CD4-positive, alpha-beta T cell (primary cell): ENCODE results near the gene PTGIR. TPM values are rescaled to one million over a fixed set of nuclear protein-coding genes. Genes with fewer than 3 reads are reported as not detected.

ENCODE experiments used
- ATAC-seq: fragments of 200-7000 bp; cut with Tn5 transposase; one replicate; pipeline ENCODE4 v1.10.0; 2022; ENCODE audit warnings: mild to moderate bottlenecking; ENCODE audit not compliant: poor library complexity
- CTCF ChIA-PET: fragments of 350-600 bp; sonication (Branson Sonifier 250); formaldehyde crosslinking; loops from one replicate; lab custom pipeline; 2021; ENCODE audit warnings: antibody characterized with exemption, inconsistent platforms; lab: Charles Lee
- POLR2A ChIA-PET: fragments of 350-600 bp; sonication (Branson Sonifier 250); formaldehyde crosslinking; loops from one replicate; lab custom pipeline; 2021; ENCODE audit warnings: antibody characterized with exemption, inconsistent platforms; lab: Charles Lee
- DNase-seq, 14 experiments: peaks; one replicate each; pipeline ENCODE4 v3.0.0-alpha.2; 2013 to 2020; ENCODE audit warnings: mixed read lengths in 2 of 14
- H3K27ac ChIP-seq, 2 donors: one replicate each; pipeline versions ENCODE4 v1.5.1 to v1.7.0; 2013; ENCODE audit warnings: low read length in 2 of 2, low read depth in 1 of 2, mild to moderate bottlenecking in 1 of 2
- H3K27me3 ChIP-seq, 2 experiments: 1 replicate in 1 of 2; 2 replicates in 1 of 2; pipeline versions ENCODE4 v1.6.1 to v1.7.0; 2013; ENCODE audit warnings: low read length in 2 of 2, control low read depth in 1 of 2, mild to moderate bottlenecking in 1 of 2, moderate library complexity in 1 of 2; ENCODE audit not compliant: insufficient read depth in 2 of 2, control insufficient read depth in 1 of 2
- H3K36me3 ChIP-seq: one replicate; pipeline ENCODE4 v1.6.1; 2013; ENCODE audit warnings: low read length, control low read depth; ENCODE audit not compliant: insufficient read depth
- H3K4me1 ChIP-seq: one replicate; pipeline ENCODE4 v1.6.1; 2013; ENCODE audit warnings: low read length, control low read depth; ENCODE audit not compliant: insufficient read depth
- H3K4me3 ChIP-seq: one replicate; pipeline ENCODE4 v1.5.1; 2013; ENCODE audit warnings: mild to moderate bottlenecking, low read length, moderate library complexity
- H3K9me3 ChIP-seq, 2 experiments: 1 replicate in 1 of 2; 2 replicates in 1 of 2; pipeline versions ENCODE4 v1.6.1 to v1.7.0; 2013; ENCODE audit warnings: low read length in 2 of 2, mild to moderate bottlenecking in 2 of 2, control low read depth in 1 of 2, moderate library complexity in 1 of 2; ENCODE audit not compliant: control insufficient read depth in 1 of 2, insufficient read depth in 1 of 2
- H3K27ac Mint-ChIP-seq: one replicate; pipeline ENCODE4 v1.8.0; 2020; ENCODE audit warnings: mixed read lengths
- H3K27me3 Mint-ChIP-seq: one replicate; pipeline ENCODE4 v1.8.0; 2021; ENCODE audit warnings: mixed read lengths
- H3K36me3 Mint-ChIP-seq: one replicate; pipeline ENCODE4 v1.8.0; 2021; ENCODE audit warnings: low read depth, mixed read lengths
- H3K4me1 Mint-ChIP-seq: one replicate; pipeline ENCODE4 v1.8.0; 2021; ENCODE audit warnings: low read depth, mixed read lengths
- H3K4me3 Mint-ChIP-seq: one replicate; pipeline ENCODE4 v1.8.0; 2020; ENCODE audit warnings: mild to moderate bottlenecking, mixed read lengths
- H3K9me3 Mint-ChIP-seq: one replicate; pipeline ENCODE4 v1.8.0; 2020; ENCODE audit warnings: mixed read lengths
- intact Hi-C, 2 experiments: fragments of 100-400 bp; cut with DNase I in 1 of 2; cut with micrococcal nuclease in 1 of 2; formaldehyde crosslinking; loops; one replicate each; pipeline versions ENCODE4 v1.15.1 to v1.9.0; 2023 to 2025; cut with DNase I, micrococcal nuclease
- total RNA-seq, 174 experiments: library from RNA in 2 of 174; stranded (reverse) in 2 of 174; gene quantifications; one replicate each; pipeline ENCODE4 v1.2.3 and lab custom pipeline; 2021 to 2026
- TF ChIP-seq, protein P1 (sequence below): fragments of 200-600 bp; IDR thresholded peaks from one replicate; pipeline ENCODE4 v1.8.0; 2022; ENCODE audit warnings: antibody characterized with exemption, mild to moderate bottlenecking

The PTGIR gene
- total RNA-seq, 2 experiments from 2014 or later: 0.87 to 0.96 TPM

DNA sequence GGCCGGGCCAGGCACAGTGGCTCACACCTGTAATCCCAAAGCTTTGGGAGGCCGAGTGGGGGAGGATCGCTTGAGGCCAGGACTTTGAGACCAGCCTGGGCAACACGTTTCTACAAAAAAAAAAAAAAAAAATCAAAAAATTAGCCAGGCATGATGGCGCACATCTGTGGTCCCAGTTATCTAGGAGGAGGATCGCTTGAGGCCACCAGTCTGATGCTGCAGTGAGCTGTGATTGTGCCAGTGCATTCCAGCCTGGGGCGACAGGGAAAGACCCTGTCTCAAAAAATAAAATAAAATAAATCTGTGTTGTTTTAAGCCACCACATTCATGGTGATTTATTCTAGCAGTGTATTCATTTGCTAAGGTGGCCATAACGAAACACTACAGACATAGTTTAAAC, 40.2 kb upstream of the PTGIR start:
- H3K27me3 ChIP-seq: peaks cover 5 to 6% of the 10 kb centered on the region in 2 experiments
- peaks cover 14% of the 10 kb centered on the region for H3K4me1 Mint-ChIP-seq
- H3K9me3 Mint-ChIP-seq: no peaks in the 10 kb centered on the region
- no peak for DNase-seq
- H3K27ac Mint-ChIP-seq: no peak overlapping the region
- no peaks in the 10 kb centered on the region for H3K36me3 ChIP-seq
- CTCF ChIA-PET: interaction anchor here (1.8 kb wide), 1 partner anchor 51 kb away, joined by 6 read pairs; no protein-coding TSS in a partner anchor
- no peak for ATAC-seq
- H3K4me3 ChIP-seq: no peak overlapping the region
- intact Hi-C loops: loop anchor here in 1 of 2 experiments (10.0 kb wide), 1 partner anchor 270 kb away; no protein-coding TSS in a partner anchor
- peaks cover 19% of the 10 kb centered on the region for H3K4me1 ChIP-seq
- no peak overlapping the region for H3K4me3 Mint-ChIP-seq
- no peaks in the 10 kb centered on the region for H3K36me3 Mint-ChIP-seq
- TF ChIP-seq, protein P1, sequence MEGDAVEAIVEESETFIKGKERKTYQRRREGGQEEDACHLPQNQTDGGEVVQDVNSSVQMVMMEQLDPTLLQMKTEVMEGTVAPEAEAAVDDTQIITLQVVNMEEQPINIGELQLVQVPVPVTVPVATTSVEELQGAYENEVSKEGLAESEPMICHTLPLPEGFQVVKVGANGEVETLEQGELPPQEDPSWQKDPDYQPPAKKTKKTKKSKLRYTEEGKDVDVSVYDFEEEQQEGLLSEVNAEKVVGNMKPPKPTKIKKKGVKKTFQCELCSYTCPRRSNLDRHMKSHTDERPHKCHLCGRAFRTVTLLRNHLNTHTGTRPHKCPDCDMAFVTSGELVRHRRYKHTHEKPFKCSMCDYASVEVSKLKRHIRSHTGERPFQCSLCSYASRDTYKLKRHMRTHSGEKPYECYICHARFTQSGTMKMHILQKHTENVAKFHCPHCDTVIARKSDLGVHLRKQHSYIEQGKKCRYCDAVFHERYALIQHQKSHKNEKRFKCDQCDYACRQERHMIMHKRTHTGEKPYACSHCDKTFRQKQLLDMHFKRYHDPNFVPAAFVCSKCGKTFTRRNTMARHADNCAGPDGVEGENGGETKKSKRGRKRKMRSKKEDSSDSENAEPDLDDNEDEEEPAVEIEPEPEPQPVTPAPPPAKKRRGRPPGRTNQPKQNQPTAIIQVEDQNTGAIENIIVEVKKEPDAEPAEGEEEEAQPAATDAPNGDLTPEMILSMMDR: no peak
- no peak overlapping the region for H3K27ac ChIP-seq
- POLR2A ChIA-PET: no interaction called here
- H3K9me3 ChIP-seq: peaks cover 0 to 5% of the 10 kb centered on the region in 2 experiments
- H3K27me3 Mint-ChIP-seq: peaks cover 5% of the 10 kb centered on the region

DNA sequence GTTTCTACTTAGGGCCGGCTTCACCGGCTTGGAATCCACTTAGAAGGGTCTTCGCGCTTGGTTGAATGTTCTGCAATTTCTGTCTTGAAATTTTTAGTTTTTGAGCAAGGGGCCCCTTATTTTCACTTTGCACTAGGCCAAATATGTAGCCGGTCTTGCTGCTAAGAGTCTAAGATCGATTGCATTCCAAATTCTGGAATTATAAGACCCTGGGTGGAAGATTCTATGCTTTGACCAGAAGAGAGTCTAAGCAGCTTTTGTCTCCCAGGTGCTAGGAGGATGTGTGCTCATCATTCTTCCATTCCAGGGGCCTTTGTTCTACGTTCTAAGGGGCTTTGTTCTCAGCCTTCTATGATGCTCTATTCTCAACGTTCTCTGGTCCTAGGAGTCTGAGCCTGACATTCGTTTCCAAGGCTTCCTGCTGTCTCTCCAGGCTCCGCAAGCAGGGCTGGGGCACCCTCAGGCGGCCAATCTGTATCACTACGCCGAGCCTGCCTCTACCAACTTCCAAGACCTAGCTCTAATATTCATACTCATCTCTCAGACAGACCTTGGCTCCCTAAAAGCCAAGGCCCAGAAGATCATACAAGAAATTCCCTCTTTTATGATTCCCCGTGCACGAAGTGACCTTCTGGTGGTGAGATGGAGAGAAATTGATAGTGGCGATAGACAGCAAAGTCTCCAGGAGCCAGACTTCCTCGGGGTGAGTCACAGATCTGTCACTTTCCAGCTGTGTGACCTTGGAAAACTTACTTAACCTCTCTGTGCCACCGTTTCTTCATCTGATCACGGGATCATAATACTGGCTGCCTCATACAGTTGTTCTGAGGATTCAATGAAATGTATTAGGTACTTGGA, 37.1 kb upstream of the PTGIR start:
- no peaks in the 10 kb centered on the region for H3K36me3 Mint-ChIP-seq
- peak overlapping the region; percentile 88 for H3K27ac Mint-ChIP-seq
- ATAC-seq: peak; percentile 60
- Histone ChIP-seq H3K9me3 (peaks cover 0 to 15% of the 10 kb centered on the region in 2 experiments), H3K36me3 (no peaks in the 10 kb centered on the region), H3K27me3 (peaks cover 23 to 24% of the 10 kb centered on the region in 2 experiments), H3K27ac (peak overlapping the region; percentile 38 to 44), H3K4me1 (peaks cover 32% of the 10 kb centered on the region), H3K4me3 (peak overlapping the region; percentile 61)
- peak overlapping the region; percentile 85 for H3K4me3 Mint-ChIP-seq
- H3K27me3 Mint-ChIP-seq: peaks cover 20% of the 10 kb centered on the region
- intact Hi-C loops: loop anchor here (1.0 to 10.0 kb wide), 5 partner anchors 28 to 267 kb away; partner anchors contain the start of gene CALM3 (in 1 of the 2)
- ChIA-PET CTCF (interaction anchor here (0.6 to 3.2 kb wide), 23 partner anchors 11 to 142 kb away, joined by 3 to 34 read pairs (median 5); partner anchors contain the start of genes CALM3 and GNG8), POLR2A (interaction anchor here (0.6 to 3.0 kb wide), 20 partner anchors 9 to 1602 kb away, joined by 3 to 44 read pairs (median 4); partner anchors contain the start of genes CALM3, SLC1A5 and ZC3H4)
- peaks cover 20% of the 10 kb centered on the region for H3K4me1 Mint-ChIP-seq
- TF ChIP-seq, protein P1: peak; percentile 80
- no peaks in the 10 kb centered on the region for H3K9me3 Mint-ChIP-seq
- DNase-seq: peak; percentile 61 to 91 (median 74)

DNA sequence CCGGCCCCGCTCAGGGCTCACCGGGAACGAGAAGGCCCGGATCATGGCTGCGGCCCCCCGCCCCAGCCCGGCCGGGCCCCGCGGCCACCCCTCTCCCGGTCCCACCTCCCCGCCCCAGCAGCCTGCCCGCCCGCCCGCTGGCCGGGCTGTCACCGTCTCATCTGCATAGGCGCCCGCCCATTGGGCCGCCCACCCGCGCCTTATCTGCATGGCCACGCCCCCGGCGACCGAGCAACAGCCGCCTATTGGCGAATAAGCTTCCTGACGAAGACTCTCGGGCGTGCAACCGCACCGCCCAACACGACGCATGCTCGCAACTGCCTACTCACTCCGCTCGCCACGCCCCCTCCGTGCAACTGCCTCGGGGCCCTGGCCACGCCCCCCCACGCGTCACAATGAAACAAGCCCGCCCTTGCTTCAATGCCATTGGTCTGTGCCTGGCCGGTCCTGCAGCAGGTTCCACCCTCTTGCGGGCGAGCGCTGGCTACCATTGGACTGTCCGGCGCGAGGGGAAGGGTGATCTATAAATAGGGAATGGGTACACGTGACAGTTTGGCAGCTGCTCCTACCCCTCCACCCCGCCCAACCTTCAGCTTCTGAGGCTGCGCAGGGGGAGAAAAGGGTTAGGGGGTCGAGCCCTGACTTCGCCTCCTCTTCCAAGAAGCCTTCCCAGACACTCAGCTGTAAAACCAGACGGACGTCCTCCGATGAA, 36.3 kb upstream of the PTGIR start, which contains the start of gene DACT3:
DACT3 (minus strand) TSS at position 163 of the 712 bp plus-strand sequence; CDS start at position 45, 118 bp downstream.
- H3K27me3 Mint-ChIP-seq: peaks cover 24% of the 10 kb centered on the region
- peak within 1 kb of the TSS; percentile 61 for H3K4me3 ChIP-seq
- peak within 1 kb of the TSS; percentile 38 to 44 for H3K27ac ChIP-seq
- H3K4me3 Mint-ChIP-seq: peak within 1 kb of the TSS; percentile 85
- peak; percentile 86 for ATAC-seq
- intact Hi-C loops: loop anchor here (1.0 to 10.0 kb wide), 3 partner anchors 27 to 266 kb away; partner anchors contain the start of gene CALM3 (in 1 of the 2)
- H3K36me3 Mint-ChIP-seq: no peaks in the 10 kb centered on the region
- ChIA-PET POLR2A (interaction anchor here (0.6 to 3.0 kb wide), 23 partner anchors 9 to 452 kb away, joined by 3 to 44 read pairs (median 4); partner anchors contain the start of genes CALM3, SLC1A5 and ZC3H4), CTCF (interaction anchor here (0.8 to 3.2 kb wide), 18 partner anchors 12 to 525 kb away, joined by 3 to 34 read pairs (median 6); partner anchors contain the start of genes CALM3 and GNG8)
- TF ChIP-seq, protein P1: no peak
- peaks cover 0 to 15% of the 10 kb centered on the region in 2 experiments for H3K9me3 ChIP-seq
- peaks cover 32% of the 10 kb centered on the region for H3K4me1 ChIP-seq
- peak; percentile 99 to 100 (median 100) for DNase-seq
- H3K27me3 ChIP-seq: peaks cover 24 to 26% of the 10 kb centered on the region in 2 experiments
- no peaks in the 10 kb centered on the region for H3K36me3 ChIP-seq
- H3K9me3 Mint-ChIP-seq: no peaks in the 10 kb centered on the region
- peaks cover 20% of the 10 kb centered on the region for H3K4me1 Mint-ChIP-seq
- H3K27ac Mint-ChIP-seq: peak within 1 kb of the TSS; percentile 88
